NT2/D1 (cell line): Measurements from ENCODE around the gene DDC.
"Not testable (repeated sequence)": the region's sequence is repeated elsewhere in the genome, so short reads cannot be mapped to it uniquely, and the experiment has no call there.

Source experiments
- DNase-seq: peaks from one replicate; pipeline ENCODE4 v3.0.0-alpha.2; 2011; ENCODE audit warnings: low read depth, low spot score
- H3K27me3 ChIP-seq: 2 replicates; pipeline ENCODE4 v1.6.0; 2011; ENCODE audit warnings: mild to moderate bottlenecking; ENCODE audit not compliant: insufficient read length, insufficient read depth
- H3K36me3 ChIP-seq: 2 replicates; pipeline ENCODE4 v1.6.1; 2011; ENCODE audit warnings: mild to moderate bottlenecking, low read length, mixed read lengths; ENCODE audit not compliant: insufficient read depth, insufficient read length
- H3K4me1 ChIP-seq: 2 replicates; pipeline ENCODE4 v1.5.1; 2011; ENCODE audit not compliant: insufficient read depth, insufficient read length
- H3K4me3 ChIP-seq: 2 replicates; pipeline ENCODE4 v1.5.1; 2011; ENCODE audit warnings: low read depth; ENCODE audit not compliant: insufficient read length
- H3K9ac ChIP-seq: 2 replicates; pipeline ENCODE4 v1.6.0; 2011; ENCODE audit warnings: low read depth; ENCODE audit not compliant: insufficient read length
- H3K9me3 ChIP-seq: 2 replicates; pipeline ENCODE4 v1.5.1; 2011; ENCODE audit warnings: mild to moderate bottlenecking, low read length; ENCODE audit not compliant: insufficient read depth
- SUZ12 ChIP-seq: IDR thresholded peaks from 2 replicates; pipeline ENCODE4 v1.6.1; 2011; ENCODE audit not compliant: insufficient read length, insufficient read depth; ENCODE audit errors: extremely low read depth
- YY1 ChIP-seq: IDR thresholded peaks from 2 replicates; pipeline ENCODE4 v1.6.1; 2011; ENCODE audit not compliant: insufficient read length, insufficient read depth
- ZNF274 ChIP-seq: IDR thresholded peaks from 2 replicates; pipeline ENCODE4 v1.6.1; 2011; ENCODE audit warnings: mild to moderate bottlenecking, low read depth, low read length

Gene DDC

GRCh38 chr7:50531401-50531911 lies 33.7 kb downstream of the DDC start:
- no peak for TF ChIP-seq ZNF274
- no peak for TF ChIP-seq YY1
- no peak for TF ChIP-seq SUZ12
- DNase-seq: peak; percentile 33
- no peak overlapping the region for H3K4me3 ChIP-seq
- no peaks in the 10 kb centered on the region for H3K27me3 ChIP-seq
- no peaks in the 10 kb centered on the region for H3K9me3 ChIP-seq
- H3K4me1 ChIP-seq: peaks cover 6% of the 10 kb centered on the region
- no peaks in the 10 kb centered on the region for H3K36me3 ChIP-seq
- H3K9ac ChIP-seq: no peak overlapping the region

- Histone ChIP-seq H3K36me3 (no peaks in the 10 kb centered on the region), H3K27me3 (no peaks in the 10 kb centered on the region), H3K9ac (no peak overlapping the region), H3K9me3 (no peaks in the 10 kb centered on the region), H3K4me3 (no peak overlapping the region), H3K4me1 (peaks cover 6% of the 10 kb centered on the region)
- TF ChIP-seq ZNF274 (no peak), YY1 (no peak), SUZ12 (no peak)
- no peak for DNase-seq
Measured at GRCh38 chr7:50530766-50531165, 34.4 kb downstream of the DDC start.

DNA sequence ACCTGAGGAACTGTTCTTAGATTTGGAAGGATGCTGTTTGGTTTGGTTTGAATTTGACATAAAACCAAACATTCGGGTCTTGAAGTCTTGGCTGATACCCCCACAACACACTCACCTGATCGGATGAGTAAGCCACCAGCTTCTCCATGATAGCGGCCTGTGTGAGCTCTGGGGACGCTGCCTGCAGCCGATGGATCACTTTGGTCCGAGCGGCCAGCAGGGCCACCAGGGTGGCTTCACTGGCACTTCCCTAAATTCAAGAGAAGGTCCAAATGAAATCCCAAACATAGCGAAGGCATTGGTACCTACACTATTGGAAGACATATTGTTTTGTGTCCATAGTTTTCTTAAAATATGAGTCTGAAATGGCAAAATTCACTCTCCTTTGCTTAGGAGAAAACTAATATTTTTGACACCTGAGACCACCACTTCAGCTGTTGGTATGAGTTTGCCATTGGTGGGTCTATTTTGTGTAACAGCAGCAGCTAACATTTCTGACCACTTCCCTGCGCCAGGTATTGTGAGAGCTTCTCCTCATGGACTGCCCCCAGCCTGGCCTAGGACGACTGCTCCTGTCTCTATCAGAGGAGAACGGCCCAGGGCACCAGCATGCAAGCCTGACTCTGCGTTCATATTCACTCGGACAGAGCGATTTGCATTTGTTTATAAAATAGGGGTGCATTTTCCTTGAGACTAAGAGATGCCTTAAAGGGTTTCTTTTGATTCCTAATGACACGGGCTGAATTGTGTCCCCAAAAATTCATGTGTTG lies 35.9 kb downstream of the DDC start:
- no peak for DNase-seq
- no peaks in the 10 kb centered on the region for H3K36me3 ChIP-seq
- H3K9ac ChIP-seq: no peak overlapping the region
- no peak overlapping the region for H3K4me3 ChIP-seq
- peaks cover 2% of the 10 kb centered on the region for H3K4me1 ChIP-seq
- TF ChIP-seq ZNF274 (no peak), SUZ12 (no peak), YY1 (no peak)
- no peaks in the 10 kb centered on the region for H3K9me3 ChIP-seq
- H3K27me3 ChIP-seq: no peaks in the 10 kb centered on the region

- Histone ChIP-seq H3K9ac (no peak overlapping the region), H3K4me3 (no peak overlapping the region)
- no peak for DNase-seq
Measured at GRCh38 chr7:50528266-50529092, 36.7 kb downstream of the DDC start.

DNA sequence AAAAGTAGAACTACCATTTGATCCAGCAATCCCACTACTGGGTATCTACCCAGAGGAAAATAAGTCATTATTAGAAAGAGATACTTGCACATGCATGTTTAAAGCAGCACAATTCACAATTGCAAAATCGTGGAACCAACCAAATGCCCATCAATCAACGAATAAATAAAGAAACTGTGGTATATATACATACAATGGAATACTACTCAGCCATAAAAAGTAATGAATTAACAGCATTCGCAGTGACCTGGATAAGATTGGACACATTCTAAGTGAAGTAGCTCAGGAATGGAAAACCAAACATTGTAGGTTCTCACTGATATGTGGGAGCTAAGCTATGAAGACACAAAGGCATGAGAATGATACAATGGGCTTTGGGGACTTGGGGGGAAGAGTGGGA lies 45.9 kb downstream of the DDC start:
- DNase-seq, H3K36me3 ChIP-seq, H3K4me1 ChIP-seq, H3K27me3 ChIP-seq, H3K4me3 ChIP-seq, H3K9me3 ChIP-seq, H3K9ac ChIP-seq: not testable (repeated sequence)

More at GRCh38 chr7:50528266-50529092, 36.7 kb downstream of the DDC start:
- TF ChIP-seq YY1: no peak
- TF ChIP-seq ZNF274: no peak
- TF ChIP-seq SUZ12: no peak
- H3K4me1 ChIP-seq: peaks cover 2% of the 10 kb centered on the region
- H3K36me3 ChIP-seq: no peaks in the 10 kb centered on the region
- no peaks in the 10 kb centered on the region for H3K9me3 ChIP-seq
- no peaks in the 10 kb centered on the region for H3K27me3 ChIP-seq

GRCh38 chr7:50513166-50513871 lies 51.9 kb downstream of the DDC start:
- no peaks in the 10 kb centered on the region for H3K27me3 ChIP-seq
- no peak overlapping the region for H3K9ac ChIP-seq
- TF ChIP-seq ZNF274 (no peak), YY1 (no peak), SUZ12 (no peak)
- H3K4me1 ChIP-seq: no peaks in the 10 kb centered on the region
- no peaks in the 10 kb centered on the region; the same call in 1 of the 2 replicates for H3K9me3 ChIP-seq
- no peak overlapping the region for H3K4me3 ChIP-seq
- DNase-seq: no peak
- no peaks in the 10 kb centered on the region for H3K36me3 ChIP-seq

DNA sequence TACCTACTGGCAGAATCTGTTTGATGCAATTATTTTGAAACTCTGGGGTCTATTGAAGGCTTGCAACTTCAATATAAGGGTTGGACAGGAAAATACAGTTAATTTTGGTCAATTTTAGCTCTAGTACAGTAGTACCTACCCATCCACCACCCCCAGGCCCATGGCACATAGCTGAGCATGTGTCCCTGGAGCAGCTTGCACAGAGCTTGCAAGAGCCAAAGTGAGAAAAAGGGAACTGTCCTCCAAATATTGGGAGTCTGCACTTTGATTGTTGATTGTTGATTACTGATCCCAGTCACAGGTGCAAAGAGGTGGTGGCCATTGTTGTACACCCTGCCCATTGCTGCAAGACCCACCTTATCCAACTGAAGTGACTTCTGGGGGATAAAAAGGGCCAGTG lies 52.8 kb downstream of the DDC start:
- no peak overlapping the region for H3K4me3 ChIP-seq
- H3K36me3 ChIP-seq: no peaks in the 10 kb centered on the region
- H3K4me1 ChIP-seq: no peaks in the 10 kb centered on the region
- TF ChIP-seq ZNF274 (no peak), SUZ12 (no peak), YY1 (no peak)
- no peaks in the 10 kb centered on the region; the same call in 1 of the 2 replicates for H3K9me3 ChIP-seq
- H3K9ac ChIP-seq: no peak overlapping the region
- H3K27me3 ChIP-seq: no peaks in the 10 kb centered on the region
- DNase-seq: no peak
